Thymus (tissue), 11 donors: ENCODE data around the gene NFAM1. TPM values are rescaled to one million over a fixed set of nuclear protein-coding genes. Genes with fewer than 3 reads are reported as not detected.
A peak's percentile ranks its signal among the peaks of the same experiment; 100 is the strongest.

Experiments
- DNase-seq, 9 donors: peaks; one replicate each; pipeline ENCODE4 v3.0.0-alpha.2; 2013; ENCODE audit warnings: low spot score in 9 of 9, low read depth in 6 of 9, missing footprints in 1 of 9
- H3K27ac ChIP-seq, 2 donors: one replicate each; pipeline ENCODE4 v1.5.1; 2013; ENCODE audit warnings: control low read depth in 1 of 2, low read depth in 1 of 2, low read length in 1 of 2, mild to moderate bottlenecking in 1 of 2, moderate library complexity in 1 of 2
- H3K27me3 ChIP-seq, 2 donors: one replicate each; pipeline ENCODE4 v1.5.1; 2013; ENCODE audit warnings: low read length in 1 of 2; ENCODE audit not compliant: control insufficient read depth in 2 of 2, insufficient read depth in 1 of 2
- H3K36me3 ChIP-seq, 2 donors: one replicate each; pipeline ENCODE4 v1.5.1; 2013; ENCODE audit warnings: low read length in 1 of 2, mild to moderate bottlenecking in 1 of 2, moderate library complexity in 1 of 2; ENCODE audit not compliant: control insufficient read depth in 2 of 2, insufficient read depth in 2 of 2
- H3K4me1 ChIP-seq, 2 donors: one replicate each; pipeline ENCODE4 v1.5.1; 2013; ENCODE audit warnings: low read length in 2 of 2; ENCODE audit not compliant: control insufficient read depth in 2 of 2, insufficient read depth in 2 of 2
- H3K4me3 ChIP-seq, 2 donors: one replicate each; pipeline ENCODE4 v1.5.1; 2013; ENCODE audit warnings: low read length in 2 of 2, control low read depth in 1 of 2, mild to moderate bottlenecking in 1 of 2
- H3K9me3 ChIP-seq, 2 donors: one replicate each; pipeline ENCODE4 v1.5.1; 2013; ENCODE audit warnings: low read length in 1 of 2, mild to moderate bottlenecking in 1 of 2; ENCODE audit not compliant: control insufficient read depth in 2 of 2, insufficient read depth in 1 of 2
- WGBS: extraction: QIAGEN DNeasy Blood & Tissue Kit; methylation state at CpG from one replicate; pipeline ENCODE4 v1.1.7; 2013; 5-methylcytosine and 5-hydroxymethylcytosine counted together
- polyA plus RNA-seq: library from polyadenylated mRNA; stranded (reverse); fragments of 200-250 nt; gene quantifications from one replicate; pipeline ENCODE4 v1.2.3, GENCODE V29; 2013
- total RNA-seq: library from RNA; stranded (reverse); fragments of 120-200 nt; gene quantifications from one replicate; pipeline ENCODE4 v1.2.4, GENCODE V29; 2013
- donor health status: healthy.

NFAM1 gene
- total and polyA plus RNA-seq, 2 donors: 1.7 to 2.0 TPM

- H3K36me3 ChIP-seq: no peaks in the 10 kb centered on the region
- peaks cover 14 to 55% of the 10 kb centered on the region in 2 donors for H3K27me3 ChIP-seq
- no peaks in the 10 kb centered on the region for H3K9me3 ChIP-seq
- peaks cover 8 to 42% of the 10 kb centered on the region in 2 donors for H3K4me1 ChIP-seq
- WGBS: 94% methylated on average over 14 of the region's 14 CpGs
- DNase-seq: no peak
- peak overlapping the region in 1 of 2 donors; percentile 11 for H3K27ac ChIP-seq
- H3K4me3 ChIP-seq: no peak overlapping the region
Measured at GRCh38 chr22:42434748-42435425, 2.7 kb upstream of the NFAM1 start.

DNA sequence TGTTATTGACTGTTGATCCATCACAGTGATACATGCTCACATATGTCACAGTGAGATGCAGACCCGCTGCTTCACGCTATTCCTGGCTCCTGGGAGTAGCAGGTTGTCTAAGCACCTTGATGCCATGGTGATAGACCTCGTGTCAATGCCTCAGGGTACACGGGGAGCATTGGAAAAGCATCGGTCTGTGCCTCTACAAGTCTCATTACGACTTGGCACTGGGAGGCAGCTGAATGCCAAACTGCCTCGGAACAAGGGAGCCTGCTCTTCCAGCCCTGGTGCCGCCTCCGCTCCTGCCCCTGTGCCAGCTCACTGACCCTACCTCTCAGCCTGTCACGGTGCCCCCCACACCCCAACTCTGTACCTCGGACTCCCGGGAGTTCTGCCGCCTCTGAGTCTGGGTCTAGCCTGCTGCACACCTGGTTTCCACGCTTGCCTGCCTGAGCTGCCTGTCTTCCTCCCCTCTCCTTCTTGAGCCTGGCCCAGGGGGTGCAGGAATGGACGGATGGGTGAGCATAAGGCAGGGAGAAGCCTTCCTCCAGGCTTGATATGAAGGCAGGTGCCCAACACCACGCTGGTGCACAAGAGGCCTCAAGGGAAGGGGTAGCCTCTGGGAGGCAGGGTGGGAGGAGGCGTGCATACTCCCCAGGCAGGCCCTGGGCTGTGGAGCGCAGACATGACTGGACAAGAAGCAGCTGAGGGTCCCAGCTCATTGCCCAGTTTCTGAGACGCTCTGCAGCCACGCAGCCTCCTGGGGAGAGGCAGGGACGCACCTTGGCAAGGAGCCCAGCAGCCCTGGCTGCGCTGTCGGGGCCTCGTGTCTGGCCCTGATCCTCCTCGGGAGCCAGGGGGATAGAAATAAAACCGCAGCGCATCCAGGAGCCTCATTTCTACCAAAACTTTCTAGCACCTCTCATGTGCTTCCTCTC lies 1.8 kb upstream of the NFAM1 start:
- Histone ChIP-seq H3K27me3 (peaks cover 14 to 55% of the 10 kb centered on the region in 2 donors), H3K9me3 (no peaks in the 10 kb centered on the region), H3K4me3 (no peak overlapping the region), H3K4me1 (peaks cover 6 to 37% of the 10 kb centered on the region in 2 donors), H3K36me3 (no peaks in the 10 kb centered on the region), H3K27ac (no peak overlapping the region)
- no peak for DNase-seq
- 88% methylated on average over 27 of the region's 27 CpGs for WGBS

DNA sequence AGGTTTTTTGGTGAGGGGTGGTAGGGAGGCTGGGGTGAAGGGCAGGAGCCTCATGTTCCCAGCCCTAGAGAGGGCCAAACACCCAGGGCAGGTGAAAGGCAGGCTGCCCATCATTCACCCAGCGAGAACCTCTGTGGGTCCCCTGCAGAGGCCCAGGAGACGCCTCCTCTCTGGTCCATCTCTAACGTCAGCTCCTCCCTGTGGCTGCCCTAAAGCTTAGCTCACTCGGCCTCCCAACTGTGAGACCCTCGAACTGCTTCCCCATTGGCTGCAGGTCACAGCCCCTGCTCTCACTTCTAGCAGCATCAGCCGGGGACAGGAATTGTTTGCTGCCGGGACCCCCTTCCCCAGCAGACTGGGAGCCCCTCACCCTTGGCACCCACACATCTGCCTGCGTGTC lies 615 bp upstream of the NFAM1 start:
- Histone ChIP-seq H3K27ac (peak overlapping the region in 1 of 2 donors; percentile 9), H3K4me1 (peaks cover 3 to 29% of the 10 kb centered on the region in 2 donors), H3K27me3 (peaks cover 14 to 56% of the 10 kb centered on the region in 2 donors), H3K4me3 (no peak overlapping the region), H3K36me3 (no peaks in the 10 kb centered on the region), H3K9me3 (no peaks in the 10 kb centered on the region)
- WGBS: 95% methylated on average over 8 of the region's 8 CpGs
- DNase-seq: no peak

- peaks cover 14 to 51% of the 10 kb centered on the region in 2 donors for H3K27me3 ChIP-seq
- no peak for DNase-seq
- no peaks in the 10 kb centered on the region for H3K9me3 ChIP-seq
- peaks cover 0 to 16% of the 10 kb centered on the region in 2 donors for H3K4me1 ChIP-seq
- H3K4me3 ChIP-seq: no peak overlapping the region
- H3K36me3 ChIP-seq: no peaks in the 10 kb centered on the region
- WGBS: 79% methylated on average over 17 of the region's 17 CpGs
- H3K27ac ChIP-seq: no peak overlapping the region
Measured at GRCh38 chr22:42431401-42432019, 693 bp downstream of the NFAM1 start.

- H3K4me3 ChIP-seq: no peak overlapping the region
- peaks cover 0 to 11% of the 10 kb centered on the region in 2 donors for H3K4me1 ChIP-seq
- peaks cover 12 to 45% of the 10 kb centered on the region in 2 donors for H3K27me3 ChIP-seq
- no peaks in the 10 kb centered on the region for H3K36me3 ChIP-seq
- H3K27ac ChIP-seq: no peak overlapping the region
- no peaks in the 10 kb centered on the region for H3K9me3 ChIP-seq
- WGBS: 93% methylated on average over 9 of the region's 9 CpGs
- no peak for DNase-seq
Measured at GRCh38 chr22:42430528-42431125, 1.6 kb downstream of the NFAM1 start.

GRCh38 chr22:42428760-42429159 lies 3.4 kb downstream of the NFAM1 start:
- Histone ChIP-seq H3K36me3 (no peaks in the 10 kb centered on the region), H3K4me1 (peaks cover 0 to 9% of the 10 kb centered on the region in 2 donors), H3K4me3 (no peak overlapping the region), H3K27me3 (peaks cover 12 to 37% of the 10 kb centered on the region in 2 donors), H3K9me3 (no peaks in the 10 kb centered on the region), H3K27ac (no peak overlapping the region)
- WGBS: 92% methylated on average over 3 of the region's 3 CpGs
- DNase-seq: no peak

DNA sequence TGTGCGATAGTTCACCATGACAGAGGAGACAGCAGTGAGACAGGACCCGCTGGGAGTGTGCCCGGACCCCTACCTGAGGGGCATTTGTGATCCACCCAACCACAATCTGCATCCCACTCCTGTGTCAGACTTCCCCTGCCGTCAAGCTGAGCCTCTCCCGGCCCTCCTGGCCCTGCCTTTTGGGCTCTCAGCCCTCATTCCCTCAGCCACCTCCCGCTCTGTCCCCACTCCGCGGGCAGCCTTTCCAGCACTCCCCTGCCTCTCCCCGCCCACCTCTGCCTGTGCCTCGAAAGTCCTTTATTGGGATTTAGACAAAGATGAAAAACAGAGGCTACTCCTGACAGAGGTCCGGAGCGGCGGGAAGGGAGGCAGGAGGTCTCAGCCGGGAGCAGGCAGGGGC lies 4.2 kb downstream of the NFAM1 start:
- Histone ChIP-seq H3K4me1 (peaks cover 0 to 9% of the 10 kb centered on the region in 2 donors), H3K9me3 (no peaks in the 10 kb centered on the region), H3K27me3 (peaks cover 9 to 29% of the 10 kb centered on the region in 2 donors), H3K4me3 (no peak overlapping the region), H3K36me3 (no peaks in the 10 kb centered on the region), H3K27ac (no peak overlapping the region)
- 96% methylated on average over 14 of the region's 14 CpGs for WGBS
- DNase-seq: no peak

DNA sequence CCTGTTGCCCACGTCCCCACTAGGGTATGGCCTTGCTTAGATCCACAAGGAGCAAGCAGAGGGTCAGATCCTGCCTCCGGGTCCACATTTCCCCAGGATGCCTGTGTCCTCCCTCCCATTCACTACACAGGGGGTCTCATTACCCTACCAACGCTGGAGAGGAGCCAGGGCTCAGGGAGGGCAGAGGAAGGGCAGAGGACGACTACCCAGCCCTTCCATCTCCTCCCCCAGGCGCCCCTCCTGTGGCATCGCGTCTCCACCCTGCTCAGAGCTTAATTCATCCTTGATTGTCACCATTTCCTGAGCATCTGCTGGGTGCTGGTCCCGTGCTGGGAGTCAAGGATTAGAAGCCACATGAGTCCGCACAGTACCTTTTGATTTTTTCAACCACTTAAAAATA lies 5.0 kb downstream of the NFAM1 start:
- no peak overlapping the region for H3K4me3 ChIP-seq
- H3K36me3 ChIP-seq: no peaks in the 10 kb centered on the region
- no peak overlapping the region for H3K27ac ChIP-seq
- H3K9me3 ChIP-seq: no peaks in the 10 kb centered on the region
- peaks cover 0 to 6% of the 10 kb centered on the region in 2 donors for H3K4me1 ChIP-seq
- WGBS: 81% methylated on average over 9 of the region's 9 CpGs
- no peak for DNase-seq
- H3K27me3 ChIP-seq: peaks cover 6 to 21% of the 10 kb centered on the region in 2 donors
